Gastroesophageal sphincter (tissue), 4 donors: Measurements from ENCODE around the gene NT5C3B. TPM values are rescaled to one million over a fixed set of nuclear protein-coding genes. Genes with fewer than 3 reads are reported as not detected.
A peak's percentile ranks its signal among the peaks of the same experiment; 100 is the strongest.
"Not testable (repeated sequence)": the region's sequence is repeated elsewhere in the genome, so short reads cannot be mapped to it uniquely, and the experiment has no call there.

Source experiments
- ATAC-seq: fragments of 150-250 bp; one replicate; pipeline ENCODE4 v1.9.1; 2016; ENCODE audit warnings: mild to moderate bottlenecking, moderate library complexity
- H3K27ac ChIP-seq, 4 donors: fragments of 200-600 bp; sonication (generic) in 3 of 4; 1 replicate in 3 of 4; 2 replicates in 1 of 4; pipeline ENCODE4 v1.5.1; 2016 to 2019
- H3K27me3 ChIP-seq: fragments of 200-600 bp; sonication (generic); one replicate; pipeline ENCODE4 v1.5.1; 2019
- H3K36me3 ChIP-seq, 2 donors: fragments of 200-600 bp; sonication (generic); one replicate each; pipeline ENCODE4 v1.5.1; 2019; ENCODE audit warnings: control low read depth in 1 of 2
- H3K4me1 ChIP-seq, 3 donors: fragments of 200-600 bp; sonication (generic); 1 replicate in 2 of 3; 2 replicates in 1 of 3; pipeline ENCODE4 v1.5.1; 2016 to 2019; ENCODE audit warnings: control low read depth in 2 of 3
- H3K4me3 ChIP-seq, 2 donors: fragments of 200-600 bp; sonication (generic); one replicate each; pipeline ENCODE4 v1.5.1; 2019; ENCODE audit warnings: mild to moderate bottlenecking in 1 of 2, moderate library complexity in 1 of 2
- H3K9me3 ChIP-seq, 3 donors: fragments of 200-600 bp; sonication (generic); one replicate each; pipeline ENCODE4 v1.5.1; 2017 to 2019; ENCODE audit warnings: control low read depth in 2 of 3
- EP300 ChIP-seq: sonication (generic); formaldehyde crosslinking; IDR thresholded peaks from one replicate; pipeline ENCODE4 v1.6.1; 2017; ENCODE audit warnings: antibody characterized with exemption, mild to moderate bottlenecking
- POLR2A ChIP-seq, 2 donors: fragments of 450-650 bp; IDR thresholded peaks; one replicate each; pipeline ENCODE4 v1.6.1; 2017; ENCODE audit warnings: antibody characterized with exemption in 2 of 2, mild to moderate bottlenecking in 2 of 2, moderate library complexity in 1 of 2
- POLR2AphosphoS5 ChIP-seq: sonication (generic); formaldehyde crosslinking; IDR thresholded peaks from one replicate; pipeline ENCODE4 v1.6.1; 2017; ENCODE audit warnings: antibody characterized with exemption
- WGBS, 2 donors: methylation state at CpG; one replicate each; pipeline ENCODE4 v1.1.5; 2018; ENCODE audit warnings: low coverage in 1 of 2; 5-methylcytosine and 5-hydroxymethylcytosine counted together
- total RNA-seq, 4 donors: library from RNA; depleted of rRNA; stranded (reverse); fragments of >200 nt; gene quantifications; one replicate each; pipeline ENCODE4 v1.1.0, GENCODE V29; 2016
- TF ChIP-seq, protein P1 (sequence below), 4 experiments: fragments of 200-600 bp in 2 of 4; fragments of 450-650 bp in 2 of 4; sonication (generic) in 1 of 4; IDR thresholded peaks; one replicate each; pipeline ENCODE4 v1.5.1; 2017 to 2019; ENCODE audit warnings: antibody characterized with exemption in 4 of 4, mild to moderate bottlenecking in 2 of 4, moderate library complexity in 2 of 4

NT5C3B gene
- total RNA-seq, 4 donors from 2014 or later = 64.8 to 83.7 (median 71.5) TPM

DNA sequence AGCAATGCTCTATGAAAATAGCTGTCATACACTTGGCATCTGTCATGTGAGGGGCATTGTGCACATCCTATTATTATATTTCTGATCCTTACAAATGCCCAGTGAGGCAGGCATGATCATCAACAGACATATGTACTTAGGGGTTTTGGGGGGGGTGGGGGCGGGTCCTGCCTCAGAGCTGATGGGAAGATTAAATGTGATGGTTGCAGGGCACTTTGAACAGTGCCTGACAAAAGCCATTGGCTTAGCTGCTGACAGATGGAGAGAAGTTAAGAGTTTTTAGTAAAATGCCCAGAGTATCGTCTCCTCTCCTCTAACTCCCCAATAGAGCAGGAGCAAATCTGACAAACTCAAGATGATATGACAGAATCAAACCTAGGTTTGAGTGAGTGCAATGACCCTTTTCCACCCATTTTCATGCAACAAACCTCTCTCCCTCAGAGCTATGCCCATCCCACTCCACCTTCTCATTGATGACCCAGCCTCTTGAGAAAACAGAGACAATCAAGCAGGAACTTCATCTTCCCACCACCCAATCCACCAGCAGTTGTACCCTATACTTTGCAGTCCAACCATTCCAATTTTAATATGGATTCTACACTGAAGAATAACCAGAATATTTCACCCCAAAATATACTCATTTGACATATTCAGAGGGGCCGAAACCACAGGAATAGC lies 24.4 kb upstream of the NT5C3B start:
- 87 to 100% methylated on average over 1 to 2 of the region's 3 CpGs for WGBS, 2 donors
- peaks cover 0 to 7% of the 10 kb centered on the region in 2 donors for H3K36me3 ChIP-seq
- TF ChIP-seq EP300 (no peak), POLR2A (IDR thresholded peaks at IDR 0.05) (no peak), POLR2AphosphoS5 (no peak)
- TF ChIP-seq, protein P1, sequence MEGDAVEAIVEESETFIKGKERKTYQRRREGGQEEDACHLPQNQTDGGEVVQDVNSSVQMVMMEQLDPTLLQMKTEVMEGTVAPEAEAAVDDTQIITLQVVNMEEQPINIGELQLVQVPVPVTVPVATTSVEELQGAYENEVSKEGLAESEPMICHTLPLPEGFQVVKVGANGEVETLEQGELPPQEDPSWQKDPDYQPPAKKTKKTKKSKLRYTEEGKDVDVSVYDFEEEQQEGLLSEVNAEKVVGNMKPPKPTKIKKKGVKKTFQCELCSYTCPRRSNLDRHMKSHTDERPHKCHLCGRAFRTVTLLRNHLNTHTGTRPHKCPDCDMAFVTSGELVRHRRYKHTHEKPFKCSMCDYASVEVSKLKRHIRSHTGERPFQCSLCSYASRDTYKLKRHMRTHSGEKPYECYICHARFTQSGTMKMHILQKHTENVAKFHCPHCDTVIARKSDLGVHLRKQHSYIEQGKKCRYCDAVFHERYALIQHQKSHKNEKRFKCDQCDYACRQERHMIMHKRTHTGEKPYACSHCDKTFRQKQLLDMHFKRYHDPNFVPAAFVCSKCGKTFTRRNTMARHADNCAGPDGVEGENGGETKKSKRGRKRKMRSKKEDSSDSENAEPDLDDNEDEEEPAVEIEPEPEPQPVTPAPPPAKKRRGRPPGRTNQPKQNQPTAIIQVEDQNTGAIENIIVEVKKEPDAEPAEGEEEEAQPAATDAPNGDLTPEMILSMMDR (IDR thresholded peaks at IDR 0.05) = no peak
- H3K27ac ChIP-seq = no peak overlapping the region
- H3K4me1 ChIP-seq = peaks cover 7 to 51% (median 11%) of the 10 kb centered on the region in 3 donors
- H3K9me3 ChIP-seq = no peaks in the 10 kb centered on the region
- no peaks in the 10 kb centered on the region for H3K27me3 ChIP-seq
- no peak for ATAC-seq
- no peak overlapping the region for H3K4me3 ChIP-seq

- peaks cover 0 to 41% (median 9%) of the 10 kb centered on the region in 3 donors for H3K4me1 ChIP-seq
- not testable (repeated sequence) for H3K4me3 ChIP-seq, H3K27me3 ChIP-seq, H3K27ac ChIP-seq, ATAC-seq, H3K9me3 ChIP-seq
- 82 to 98% methylated on average over 2 to 8 of the region's 14 CpGs for WGBS, 2 donors
- peaks cover 0 to 35% of the 10 kb centered on the region in 2 donors for H3K36me3 ChIP-seq
These were observed 15.3 kb upstream of the NT5C3B start for GRCh38 chr17:41851382-41851781.

DNA sequence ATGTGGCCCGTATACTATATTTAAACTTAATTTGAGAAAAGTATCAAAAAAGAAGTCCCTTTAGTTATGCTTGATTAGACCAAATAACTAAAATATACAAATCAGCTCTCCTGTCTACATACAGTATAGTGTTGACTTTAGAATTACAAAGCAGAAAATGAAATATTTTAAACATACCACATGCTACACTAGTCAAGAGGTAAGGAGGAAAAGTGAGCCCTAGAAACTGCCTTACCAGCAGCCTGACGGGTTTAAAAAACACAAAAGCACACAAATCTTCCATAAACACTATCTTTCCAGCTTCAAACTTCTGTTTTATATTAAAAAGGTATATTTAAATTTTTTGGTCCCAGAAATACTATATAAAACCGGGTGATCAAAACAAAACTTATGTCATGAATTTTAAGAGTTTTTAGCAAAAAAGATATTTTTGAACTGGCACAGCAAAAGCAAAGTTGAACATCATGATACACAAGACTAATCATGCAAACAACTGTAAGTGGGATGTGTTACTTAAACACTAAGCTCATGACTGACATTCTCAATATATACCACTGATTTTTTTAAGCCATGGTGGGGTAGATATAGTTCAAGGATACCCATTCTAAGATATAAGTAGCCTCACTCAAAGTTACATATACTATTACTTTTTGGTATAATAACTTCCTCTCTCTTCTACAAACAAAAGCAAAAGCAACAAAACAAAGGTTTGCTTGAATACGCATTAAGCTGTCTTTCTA lies 13.4 kb upstream of the NT5C3B start:
- TF ChIP-seq EP300 = no peak
- no peak for TF ChIP-seq POLR2A (IDR thresholded peaks at IDR 0.05)
- TF ChIP-seq, protein P1 (IDR thresholded peaks at IDR 0.05) = no peak
- no peak for TF ChIP-seq POLR2AphosphoS5
- H3K27me3 ChIP-seq = no peaks in the 10 kb centered on the region
- ATAC-seq = no peak
- WGBS, 2 donors = 55 to 69% methylated on average over 4 of the region's 4 CpGs
- H3K4me1 ChIP-seq = peaks cover 0 to 41% (median 9%) of the 10 kb centered on the region in 3 donors
- peak overlapping the region in 2 of 4 donors; percentile 35 to 57 for H3K27ac ChIP-seq
- H3K9me3 ChIP-seq = no peaks in the 10 kb centered on the region
- peaks cover 0 to 28% of the 10 kb centered on the region in 2 donors for H3K36me3 ChIP-seq
- H3K4me3 ChIP-seq = no peak overlapping the region

DNA sequence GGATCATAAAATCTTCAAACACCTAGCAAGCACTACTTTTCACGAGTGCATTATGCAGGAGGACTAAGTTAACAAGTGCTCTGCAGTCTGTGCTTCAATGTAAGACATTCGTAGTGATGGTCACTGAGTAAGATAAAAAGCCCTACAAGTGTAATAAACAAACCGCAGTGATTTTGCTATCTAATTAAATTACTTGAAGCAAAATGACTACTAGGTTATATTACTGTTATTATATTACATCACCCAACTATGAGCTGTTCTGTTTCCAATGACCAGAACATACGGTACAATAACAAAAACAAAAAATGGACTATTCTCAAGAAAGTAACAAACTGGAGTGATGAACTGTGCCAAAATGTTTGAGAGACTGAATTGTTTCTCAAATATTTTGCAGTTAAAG lies 12.8 kb upstream of the NT5C3B start:
- H3K9me3 ChIP-seq = no peaks in the 10 kb centered on the region
- H3K4me1 ChIP-seq = peaks cover 0 to 35% (median 9%) of the 10 kb centered on the region in 3 donors
- H3K4me3 ChIP-seq = no peak overlapping the region
- peaks cover 0 to 21% of the 10 kb centered on the region in 2 donors for H3K36me3 ChIP-seq
- WGBS, 2 donors = 13 to 36% methylated on average over 4 of the region's 4 CpGs
- TF ChIP-seq, protein P1 (IDR thresholded peaks at IDR 0.05) = no peak
- TF ChIP-seq POLR2AphosphoS5 = no peak
- TF ChIP-seq EP300 = no peak
- no peak for TF ChIP-seq POLR2A (IDR thresholded peaks at IDR 0.05)
- H3K27ac ChIP-seq = peak overlapping the region in 2 of 4 donors; percentile 35 to 57
- no peaks in the 10 kb centered on the region for H3K27me3 ChIP-seq
- ATAC-seq = no peak

DNA sequence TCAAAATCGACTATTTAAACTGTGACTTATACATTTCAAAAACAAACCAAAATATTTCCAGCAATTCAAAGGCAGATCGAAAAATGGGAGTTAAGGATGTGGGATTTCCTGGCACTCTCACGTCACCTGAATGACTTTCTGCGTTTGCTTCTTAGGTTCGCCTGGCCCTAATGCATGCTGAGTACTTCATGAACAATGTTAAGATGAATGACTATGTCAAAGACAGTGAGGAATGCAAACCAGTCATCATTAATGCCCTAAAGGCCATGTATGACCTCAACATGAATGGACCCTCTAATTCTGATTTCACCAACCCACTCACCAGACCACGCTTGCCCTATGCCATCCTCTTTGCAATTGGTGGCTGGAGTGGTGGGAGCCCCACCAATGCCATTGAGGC lies 8.9 kb upstream of the NT5C3B start:
- 88 to 95% methylated on average over 5 of the region's 6 CpGs for WGBS, 2 donors
- Histone ChIP-seq H3K9me3 (no peaks in the 10 kb centered on the region), H3K4me3 (no peak overlapping the region), H3K27ac (no peak overlapping the region), H3K4me1 (peaks cover 0 to 19% (median 9%) of the 10 kb centered on the region in 3 donors), H3K36me3 (no peaks in the 10 kb centered on the region), H3K27me3 (no peaks in the 10 kb centered on the region)
- ATAC-seq = no peak
- TF ChIP-seq EP300 (no peak), POLR2AphosphoS5 (no peak), POLR2A (IDR thresholded peaks at IDR 0.05) (no peak)
- TF ChIP-seq, protein P1 (IDR thresholded peaks at IDR 0.05) = no peak

DNA sequence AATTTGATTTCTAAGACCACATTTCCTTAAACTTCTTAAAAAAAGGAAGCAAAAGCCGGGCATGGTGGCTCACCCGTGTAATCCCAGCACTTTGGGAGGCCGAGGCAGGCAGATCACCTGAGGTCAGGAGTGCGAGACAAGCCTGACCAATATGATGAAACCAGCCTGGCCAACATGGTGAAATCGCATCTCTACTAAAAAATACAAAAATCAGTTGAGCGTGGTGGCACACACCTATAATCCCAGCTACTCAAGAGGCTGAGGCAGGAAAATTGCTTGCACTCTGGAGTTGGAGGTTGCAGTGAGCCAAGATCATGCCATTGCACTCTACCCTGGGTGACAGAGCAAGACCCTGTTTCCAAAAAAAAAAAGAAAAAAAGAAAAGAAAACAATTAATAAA lies 4.7 kb upstream of the NT5C3B start:
- H3K27me3 ChIP-seq, H3K4me1 ChIP-seq, H3K9me3 ChIP-seq, ATAC-seq, H3K27ac ChIP-seq, H3K4me3 ChIP-seq, H3K36me3 ChIP-seq: not testable (repeated sequence)
- 87% methylated on average over 3 of the region's 6 CpGs; no CpG with 5 or more reads in 1 of the 2 donors for WGBS, 2 donors

GRCh38 chr17:41839448-41839847 lies 3.4 kb upstream of the NT5C3B start:
- H3K27me3 ChIP-seq, ATAC-seq, H3K4me3 ChIP-seq, H3K9me3 ChIP-seq, H3K27ac ChIP-seq, H3K36me3 ChIP-seq: not testable (repeated sequence)
- WGBS, 2 donors = 93 to 95% methylated on average over 2 of the region's 2 CpGs
- peaks cover 0 to 20% (median 2%) of the 10 kb centered on the region in 3 donors for H3K4me1 ChIP-seq
